ENCODE data around the gene ENTPD8. TPM values are rescaled to one million over a fixed set of nuclear protein-coding genes. Genes with fewer than 3 reads are reported as not detected.

The ENTPD8 gene
- total and polyA plus RNA-seq, 2 of the 13 experiments (the other 11 are each of a cell fraction or from before 2014, with no cell fraction given) = 0.26 to 0.44 TPM

GRCh38 chr9:137444106-137444790, 3.1 kb upstream of the ENTPD8 start:
- peaks cover 25% of the 10 kb centered on the region for H3K4me1 ChIP-seq (ENCODE audit: insufficient read depth, low read length)
- in situ Hi-C loops (cut with HindIII; ENCODE audit: extremely low pct_ligation_motif_present, low pct_unique_long_range_greater_than_20kb) (no loop called here), intact Hi-C loops (cut with micrococcal nuclease; ENCODE audit: unreplicated experiment) (no loop called here)
- DNase-seq (ENCODE audit: low spot score) = no peak
- no peak overlapping the region for H3K4me2 ChIP-seq (ENCODE audit: low read depth, low read length)
- BruUV-seq (replicated peaks) = no TSS peak
- no peak overlapping the region for H3K27ac ChIP-seq (ENCODE audit: extremely low read length, insufficient read depth, low read length)
- no peak overlapping the region for H2AFZ ChIP-seq (ENCODE audit: low read length)
- TF ChIP-seq, protein P1, sequence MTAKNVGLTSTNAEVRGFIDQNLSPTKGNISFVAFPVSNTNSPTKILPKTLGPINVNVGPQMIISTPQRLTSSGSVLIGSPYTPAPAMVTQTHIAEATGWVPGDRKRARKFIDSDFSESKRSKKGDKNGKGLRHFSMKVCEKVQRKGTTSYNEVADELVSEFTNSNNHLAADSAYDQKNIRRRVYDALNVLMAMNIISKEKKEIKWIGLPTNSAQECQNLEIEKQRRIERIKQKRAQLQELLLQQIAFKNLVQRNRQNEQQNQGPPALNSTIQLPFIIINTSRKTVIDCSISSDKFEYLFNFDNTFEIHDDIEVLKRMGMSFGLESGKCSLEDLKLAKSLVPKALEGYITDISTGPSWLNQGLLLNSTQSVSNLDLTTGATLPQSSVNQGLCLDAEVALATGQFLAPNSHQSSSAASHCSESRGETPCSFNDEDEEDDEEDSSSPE (CRISPR knock-in tag; IDR thresholded peaks at IDR 0.05) = no peak
- TF ChIP-seq CTCF (CRISPR knock-in tag; IDR thresholded peaks at IDR 0.05) (peak; percentile 31), EP300 (IDR thresholded peaks at IDR 0.05; ENCODE audit: low read depth in 2 of 2, low read length in 2 of 2) (no peak), EP300 (CRISPR knock-in tag; IDR thresholded peaks at IDR 0.05; ENCODE audit: borderline replicate concordance) (no peak), ZNF382 (CRISPR knock-in tag; IDR thresholded peaks at IDR 0.05; ENCODE audit: borderline replicate concordance) (no peak), GMEB2 (CRISPR knock-in tag; IDR thresholded peaks at IDR 0.05; ENCODE audit: low read depth) (no peak), ZMYM3 (CRISPR knock-in tag; IDR thresholded peaks at IDR 0.05) (0 out of 2 replicates have a peak, but pooled peaks have one; percentile 48)
- TF ChIP-seq, protein P2, sequence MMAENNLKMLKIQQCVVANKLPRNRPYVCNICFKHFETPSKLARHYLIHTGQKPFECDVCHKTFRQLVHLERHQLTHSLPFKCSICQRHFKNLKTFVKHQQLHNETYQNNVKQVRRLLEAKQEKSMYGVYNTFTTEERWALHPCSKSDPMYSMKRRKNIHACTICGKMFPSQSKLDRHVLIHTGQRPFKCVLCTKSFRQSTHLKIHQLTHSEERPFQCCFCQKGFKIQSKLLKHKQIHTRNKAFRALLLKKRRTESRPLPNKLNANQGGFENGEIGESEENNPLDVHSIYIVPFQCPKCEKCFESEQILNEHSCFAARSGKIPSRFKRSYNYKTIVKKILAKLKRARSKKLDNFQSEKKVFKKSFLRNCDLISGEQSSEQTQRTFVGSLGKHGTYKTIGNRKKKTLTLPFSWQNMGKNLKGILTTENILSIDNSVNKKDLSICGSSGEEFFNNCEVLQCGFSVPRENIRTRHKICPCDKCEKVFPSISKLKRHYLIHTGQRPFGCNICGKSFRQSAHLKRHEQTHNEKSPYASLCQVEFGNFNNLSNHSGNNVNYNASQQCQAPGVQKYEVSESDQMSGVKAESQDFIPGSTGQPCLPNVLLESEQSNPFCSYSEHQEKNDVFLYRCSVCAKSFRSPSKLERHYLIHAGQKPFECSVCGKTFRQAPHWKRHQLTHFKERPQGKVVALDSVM (CRISPR knock-in tag; IDR thresholded peaks at IDR 0.05) = peak; percentile 87
- H4K20me1 ChIP-seq (ENCODE audit: insufficient read depth, low read length) = peaks cover 4% of the 10 kb centered on the region; the same call in 1 of the 2 replicates
- peaks cover 0 to 4% of the 10 kb centered on the region in 2 experiments; a peak in 1 of 5 replicates for H3K27me3 ChIP-seq (ENCODE audit: control insufficient read depth in 1 of 2, insufficient read depth in 2 of 2, low read length in 2 of 2)
- WGBS (ENCODE audit: low lambda C conversion rate) = 80% methylated on average over 14 of the region's 14 CpGs
- ChIA-PET POLR2A (interaction anchor here (1.6 kb wide), 1 partner anchor 21 kb away, joined by 7 read pairs; the partner anchor contains the start of genes EXD3 and NOXA1), CTCF (ENCODE audit: low intra/inter-chr PET ratio, low total read pairs) (interaction anchor here (0.6 to 2.5 kb wide), 3 partner anchors 21 to 157 kb away, joined by 3 to 23 read pairs (median 6); partner anchors contain the start of genes EXD3 and NOXA1)
- H3K9ac ChIP-seq (ENCODE audit: insufficient read depth, low read depth, low read length) = no peak overlapping the region
- H3K9me3 ChIP-seq (ENCODE audit: low read length) = no peaks in the 10 kb centered on the region
- ATAC-seq = no peak
- no peak overlapping the region for H3K4me3 ChIP-seq (replicated peaks in 1 of 3; ENCODE audit: insufficient read depth in 1 of 3, low read depth in 2 of 3, low read length in 3 of 3)
- no peaks in the 10 kb centered on the region for H3K79me2 ChIP-seq (ENCODE audit: insufficient read depth, low read length)
- no peak for FAIRE-seq
- H3K36me3 ChIP-seq (replicated peaks in 1 of 2; ENCODE audit: control insufficient read depth in 1 of 2, insufficient read depth in 2 of 2, low read length in 2 of 2) = peaks cover 0 to 5% of the 10 kb centered on the region in 2 experiments; a peak in 1 of 5 replicates
